AG04449 (cell line): Measurements from ENCODE around the gene SPATA25.

Source experiments
- CTCF ChIA-PET: fragments of 350-600 bp; formaldehyde crosslinking; extraction: SDS; loops from one replicate; lab custom pipeline; 2021; ENCODE audit warnings: antibody characterized with exemption; lab: Yijun Ruan, JAX
- POLR2A ChIA-PET: fragments of 400-600, 350-600 bp; formaldehyde crosslinking; extraction: SDS; loops from one replicate; lab custom pipeline; 2020; ENCODE audit warnings: antibody characterized with exemption, inconsistent platforms; lab: Yijun Ruan, JAX
- DNase-seq: peaks from one replicate; pipeline ENCODE4 v3.0.0-alpha.2; 2010; ENCODE audit warnings: low read depth, low spot score
- H3K4me3 ChIP-seq: 2 replicates; pipeline ENCODE4 v1.5.1; 2011; ENCODE audit warnings: low read depth, mild to moderate bottlenecking, control low read depth, low read length
- TF ChIP-seq, protein P1 (sequence below): IDR thresholded peaks from one replicate; pipeline ENCODE4 v1.5.1; 2011; ENCODE audit warnings: mild to moderate bottlenecking, moderate library complexity, low read length, control low read depth, inconsistent platforms; ENCODE audit not compliant: insufficient read depth; ENCODE audit errors: missing control alignments

SPATA25 gene

GRCh38 chr20:45853484-45853883 lies 33.9 kb downstream of the SPATA25 start:
- POLR2A ChIA-PET: no interaction called here
- DNase-seq: no peak
- TF ChIP-seq, protein P1, sequence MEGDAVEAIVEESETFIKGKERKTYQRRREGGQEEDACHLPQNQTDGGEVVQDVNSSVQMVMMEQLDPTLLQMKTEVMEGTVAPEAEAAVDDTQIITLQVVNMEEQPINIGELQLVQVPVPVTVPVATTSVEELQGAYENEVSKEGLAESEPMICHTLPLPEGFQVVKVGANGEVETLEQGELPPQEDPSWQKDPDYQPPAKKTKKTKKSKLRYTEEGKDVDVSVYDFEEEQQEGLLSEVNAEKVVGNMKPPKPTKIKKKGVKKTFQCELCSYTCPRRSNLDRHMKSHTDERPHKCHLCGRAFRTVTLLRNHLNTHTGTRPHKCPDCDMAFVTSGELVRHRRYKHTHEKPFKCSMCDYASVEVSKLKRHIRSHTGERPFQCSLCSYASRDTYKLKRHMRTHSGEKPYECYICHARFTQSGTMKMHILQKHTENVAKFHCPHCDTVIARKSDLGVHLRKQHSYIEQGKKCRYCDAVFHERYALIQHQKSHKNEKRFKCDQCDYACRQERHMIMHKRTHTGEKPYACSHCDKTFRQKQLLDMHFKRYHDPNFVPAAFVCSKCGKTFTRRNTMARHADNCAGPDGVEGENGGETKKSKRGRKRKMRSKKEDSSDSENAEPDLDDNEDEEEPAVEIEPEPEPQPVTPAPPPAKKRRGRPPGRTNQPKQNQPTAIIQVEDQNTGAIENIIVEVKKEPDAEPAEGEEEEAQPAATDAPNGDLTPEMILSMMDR: no peak
- no peak overlapping the region for H3K4me3 ChIP-seq
- CTCF ChIA-PET: interaction anchor here (0.9 kb wide), 1 partner anchor 19 kb away, joined by 3 read pairs; no protein-coding TSS in a partner anchor

DNA sequence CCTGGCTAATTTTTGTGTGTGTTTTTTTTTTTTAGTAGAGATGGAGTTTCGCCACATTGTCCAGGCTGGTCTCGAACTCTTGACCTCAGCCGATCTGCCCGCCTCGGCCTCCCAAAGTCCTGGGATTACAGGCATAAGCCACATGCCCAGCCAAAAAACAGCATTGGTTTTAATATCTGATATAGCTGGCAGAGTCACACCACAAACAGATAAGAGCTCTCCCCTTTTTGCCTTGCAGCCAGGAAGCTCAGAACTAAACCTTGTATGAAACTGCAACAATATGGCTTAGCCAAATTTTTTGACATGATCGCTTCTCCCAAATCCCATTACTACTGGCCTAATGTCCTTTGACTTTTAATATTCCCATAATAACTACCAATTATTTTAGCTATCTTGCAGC lies 35.1 kb downstream of the SPATA25 start:
- CTCF ChIA-PET: interaction anchor here (0.9 to 1.1 kb wide), 2 partner anchors 18 to 28 kb away, joined by 3 read pairs; no protein-coding TSS in a partner anchor
- DNase-seq: no peak
- no peak overlapping the region for H3K4me3 ChIP-seq
- POLR2A ChIA-PET: interaction anchor here (0.7 to 1.3 kb wide), 2 partner anchors 11 to 12 kb away, joined by 3 to 4 read pairs; no protein-coding TSS in a partner anchor
- TF ChIP-seq, protein P1: no peak

- ChIA-PET POLR2A (interaction anchor here (1.3 kb wide), 1 partner anchor 10 kb away, joined by 3 read pairs; no protein-coding TSS in a partner anchor), CTCF (interaction anchor here (0.6 to 1.6 kb wide), 3 partner anchors 11 to 53 kb away, joined by 3 to 4 read pairs (median 3); no protein-coding TSS in a partner anchor)
- TF ChIP-seq, protein P1: no peak
These were observed 35.9 kb downstream of the SPATA25 start for GRCh38 chr20:45851501-45851900.

GRCh38 chr20:45850926-45851325 lies 36.5 kb downstream of the SPATA25 start:
- H3K4me3 ChIP-seq: no peak overlapping the region
- no peak for DNase-seq
- TF ChIP-seq, protein P1: no peak
- ChIA-PET POLR2A (interaction anchor here (1.3 kb wide), 1 partner anchor 9 kb away, joined by 3 read pairs; no protein-coding TSS in a partner anchor), CTCF (interaction anchor here (1.1 to 1.6 kb wide), 2 partner anchors 27 to 52 kb away, joined by 3 read pairs; no protein-coding TSS in a partner anchor)

More at GRCh38 chr20:45851501-45851900, 35.9 kb downstream of the SPATA25 start:
- no peak overlapping the region for H3K4me3 ChIP-seq
- DNase-seq: no peak

GRCh38 chr20:45850238-45850637 lies 37.2 kb downstream of the SPATA25 start:
- no peak overlapping the region for H3K4me3 ChIP-seq
- CTCF ChIA-PET: interaction anchor here (1.1 kb wide), 2 partner anchors 23 to 40 kb away, joined by 3 read pairs; partner anchors contain the start of genes CTSA and NEURL2
- TF ChIP-seq, protein P1: no peak
- no peak for DNase-seq
- POLR2A ChIA-PET: interaction anchor here (0.9 kb wide), 1 partner anchor 31 kb away, joined by 3 read pairs; the partner anchor contains the start of gene ZSWIM1

- POLR2A ChIA-PET: interaction anchor here (0.9 kb wide), 1 partner anchor 32 kb away, joined by 3 read pairs; the partner anchor contains the start of gene ZSWIM1
- CTCF ChIA-PET: interaction anchor here (1.1 kb wide), 1 partner anchor 42 kb away, joined by 3 read pairs; the partner anchor contains the start of genes CTSA and NEURL2
These were observed 38.3 kb downstream of the SPATA25 start for GRCh38 chr20:45848969-45849582.

More at GRCh38 chr20:45848969-45849582, 38.3 kb downstream of the SPATA25 start:
- no peak overlapping the region for H3K4me3 ChIP-seq
- DNase-seq: no peak
- TF ChIP-seq, protein P1: no peak
